K562 (cell line): ENCODE measurements around the gene TMEM170A. TPM values are rescaled to one million over a fixed set of nuclear protein-coding genes. Genes with fewer than 3 reads are reported as not detected.

Experiments
- ATAC-seq: fragments of 200-7000 bp; cut with Tn5 transposase; 3 replicates; pipeline ENCODE4 v1.9.1; 2020; ENCODE audit warnings: moderate library complexity
- BruUV-seq: library from RNA; stranded (reverse); fragments of 400-500 nt; replicated peaks from 2 replicates; lab custom pipeline; 2021; lab: Mats Ljungman, UMichigan
- CTCF ChIA-PET: fragments of 300-600 bp; formaldehyde crosslinking; extraction: SDS; loops from one replicate; lab custom pipeline; 2021; ENCODE audit warnings: low intra/inter-chr PET ratio; lab: Yijun Ruan, JAX
- POLR2A ChIA-PET: fragments of 300-600, 350-650 bp; sonication (Branson Sonifier 250); formaldehyde crosslinking; extraction: SDS; loops from one replicate; lab custom pipeline; 2021; ENCODE audit warnings: antibody characterized with exemption, inconsistent platforms; lab: Yijun Ruan, JAX
- DNase-seq, 4 experiments: peaks; one replicate each; pipeline versions ENCODE4 v3.0.0 to v3.0.0-alpha.2; 2011 to 2018; ENCODE audit warnings: low spot score in 3 of 4, mixed read lengths in 3 of 4; ENCODE audit errors: extremely low read depth in 1 of 4
- FAIRE-seq: peaks from 2 replicates; lab custom pipeline; 2011; peaks lifted over from hg19 to GRCh38; lab: Jason Lieb, UNC
- H2AFZ ChIP-seq: 2 replicates; pipeline ENCODE4 v1.6.0; 2011; ENCODE audit warnings: low read depth, low read length, control low read depth, inconsistent platforms
- H3K27ac ChIP-seq: fragments of 200-600 bp; 3 replicates; pipeline ENCODE4 v1.8.0; 2011; ENCODE audit warnings: low read depth, mild to moderate bottlenecking, control low read depth, inconsistent platforms, low read length, moderate library complexity, mixed read lengths; ENCODE audit errors: extremely low read depth
- H3K27me3 ChIP-seq, 2 experiments: fragments of 300-600 bp in 1 of 2; 2 replicates in 1 of 2; 3 replicates in 1 of 2; pipeline versions ENCODE4 v1.6.0 to v1.8.0; 2011; ENCODE audit warnings: inconsistent platforms in 2 of 2, low read length in 2 of 2, mild to moderate bottlenecking in 1 of 2, mixed read lengths in 1 of 2, moderate library complexity in 1 of 2; ENCODE audit not compliant: control insufficient read depth in 2 of 2, insufficient read depth in 2 of 2
- H3K36me3 ChIP-seq: fragments of 300-600 bp; 3 replicates; pipeline ENCODE4 v1.8.0; 2011; ENCODE audit warnings: mild to moderate bottlenecking, low read length, inconsistent platforms; ENCODE audit not compliant: control insufficient read depth, insufficient read depth
- H3K4me1 ChIP-seq, 2 experiments: fragments of 200-600 bp in 1 of 2; replicated peaks in 1 of 2; 2 replicates in 1 of 2; 3 replicates in 1 of 2; pipeline versions ENCODE4 v1.5.1 to v1.8.0; 2011; ENCODE audit warnings: inconsistent platforms in 2 of 2, low read length in 2 of 2, mild to moderate bottlenecking in 1 of 2, mixed read lengths in 1 of 2, moderate library complexity in 1 of 2; ENCODE audit not compliant: control insufficient read depth in 2 of 2, insufficient read depth in 2 of 2
- H3K4me2 ChIP-seq: 2 replicates; pipeline ENCODE4 v1.6.1; 2011; ENCODE audit warnings: low read length, control low read depth, inconsistent platforms, mixed read lengths; ENCODE audit not compliant: insufficient read depth
- H3K4me3 ChIP-seq: fragments of 200-600 bp; sonication (generic), shearing (Covaris generic); 2 replicates; pipeline ENCODE4 v1.5.1; 2016; ENCODE audit warnings: control low read depth, inconsistent platforms
- H3K79me2 ChIP-seq: fragments of 200-600 bp; 3 replicates; pipeline ENCODE4 v1.8.0; 2011; ENCODE audit warnings: low read length, inconsistent platforms; ENCODE audit not compliant: control insufficient read depth, insufficient read depth
- H3K9ac ChIP-seq, 2 experiments: 2 replicates each; pipeline versions ENCODE4 v1.6.0 to v1.6.1; 2011; ENCODE audit warnings: low read depth in 2 of 2, low read length in 2 of 2, control low read depth in 1 of 2, inconsistent platforms in 1 of 2, mild to moderate bottlenecking in 1 of 2, mixed read lengths in 1 of 2; ENCODE audit not compliant: insufficient read depth in 1 of 2
- H3K9me1 ChIP-seq: one replicate; pipeline ENCODE4 v1.6.0; 2011; ENCODE audit warnings: inconsistent platforms, mild to moderate bottlenecking, low read length, moderate library complexity; ENCODE audit not compliant: control insufficient read depth, insufficient read depth
- H3K9me3 ChIP-seq: replicated peaks from 2 replicates; pipeline ENCODE4 v1.5.1; 2011; ENCODE audit warnings: low read depth, low read length, inconsistent platforms; ENCODE audit not compliant: control insufficient read depth, insufficient read depth
- H4K20me1 ChIP-seq: replicated peaks from 2 replicates; pipeline ENCODE4 v1.6.1; 2011; ENCODE audit warnings: low read length, inconsistent platforms, mixed read lengths; ENCODE audit not compliant: control insufficient read depth, insufficient read depth
- BRD4 ChIP-seq: fragments of 200-600 bp; sonication (generic); IDR thresholded peaks from 2 replicates; pipeline ENCODE4 v1.6.1; 2017; ENCODE audit warnings: inconsistent platforms
- FOXK1 ChIP-seq: sonication (generic); formaldehyde crosslinking; IDR thresholded peaks from 2 replicates; pipeline ENCODE4 v1.8.0; 2022; ENCODE audit warnings: missing genetic modification reagents, mild to moderate bottlenecking, borderline replicate concordance
- MAZ ChIP-seq, 2 experiments: fragments of 450-650 bp in 1 of 2; sonication (generic) in 1 of 2; formaldehyde crosslinking; IDR thresholded peaks in 1 of 2; conservative IDR thresholded peaks in 1 of 2; 2 replicates each; pipeline versions ENCODE4 v1.4.0 to v1.5.0; 2020; ENCODE audit warnings: mild to moderate bottlenecking in 1 of 2, missing genetic modification reagents in 1 of 2
- MTF1 ChIP-seq: fragments of 250-450 bp; sonication (Bioruptor Pico); IDR thresholded peaks from 2 replicates; pipeline ENCODE4 v1.9.0; 2021; ENCODE audit warnings: moderate library complexity, mild to moderate bottlenecking, inconsistent platforms, borderline replicate concordance
- SNAPC5 ChIP-seq: fragments of 250-450 bp; sonication (Bioruptor Pico); IDR thresholded peaks from 2 replicates; pipeline ENCODE4 v1.8.0; 2021; ENCODE audit warnings: moderate library complexity, mild to moderate bottlenecking, inconsistent platforms
- ZBTB9 ChIP-seq: fragments of 450-650 bp; formaldehyde crosslinking; IDR thresholded peaks from 2 replicates; pipeline ENCODE4 v1.4.0; 2020; ENCODE audit warnings: mild to moderate bottlenecking, moderate library complexity
- WGBS: fragments of 100-300 bp; shearing (Covaris generic); methylation state at CpG from one replicate; pipeline ENCODE4 v1.1.6; 2016; ENCODE audit warnings: low coverage, mixed read lengths; ENCODE audit not compliant: insufficient coverage; ENCODE audit errors: missing lambda C conversion rate; 5-methylcytosine and 5-hydroxymethylcytosine counted together
- in situ Hi-C: fragments of 300-500 bp; cut with MboI; formaldehyde crosslinking; loops from 4 replicates; pipeline ENCODE4 v1.15.0; 2018; ENCODE audit warnings: inconsistent platforms, mixed read lengths
- intact Hi-C: fragments of 100-400 bp; cut with micrococcal nuclease; formaldehyde crosslinking; loops from 2 replicates; pipeline ENCODE4 v1.14.2; 2022
- polyA plus RNA-seq, 8 experiments: library from polyadenylated mRNA; depleted of rRNA in 4 of 8; stranded (reverse) in 5 of 8; unstranded in 3 of 8; fragments of >200 nt; fragmentation: Nextera tagmentation in 2 of 8; fragmentation: Illumina TruSeq in 1 of 8; extraction: Ambion mirVana in 2 of 8; extraction: Trizol in 1 of 8; gene quantifications; 2 replicates each; pipeline versions ENCODE4 v1.2.1 to v1.2.3, GENCODE V29; 2011 to 2014; ENCODE audit warnings: inconsistent platforms in 1 of 8, missing spikeins in 1 of 8
- total RNA-seq, 7 experiments: library from RNA; depleted of rRNA in 6 of 7; stranded (reverse); fragments of >200 nt in 6 of 7; fragmentation: Illumina TruSeq in 2 of 7; extraction: Trizol in 2 of 7; gene quantifications; 2 replicates each; pipeline versions ENCODE4 v1.2.1 to v1.2.3, GENCODE V29; 2011 to 2021; ENCODE audit warnings: low replicate concordance in 1 of 7
- TF ChIP-seq, protein P1 (sequence below): fragments of 450-650 bp; IDR thresholded peaks from 2 replicates; pipeline ENCODE4 v1.6.1; 2018; ENCODE audit not compliant: partially characterized antibody

TMEM170A gene
- total and polyA plus RNA-seq, 9 of the 15 experiments (the other 6 are each of a cell fraction or from before 2014, with no cell fraction given): 6.1 to 30.2 (median 15.0) TPM

DNA sequence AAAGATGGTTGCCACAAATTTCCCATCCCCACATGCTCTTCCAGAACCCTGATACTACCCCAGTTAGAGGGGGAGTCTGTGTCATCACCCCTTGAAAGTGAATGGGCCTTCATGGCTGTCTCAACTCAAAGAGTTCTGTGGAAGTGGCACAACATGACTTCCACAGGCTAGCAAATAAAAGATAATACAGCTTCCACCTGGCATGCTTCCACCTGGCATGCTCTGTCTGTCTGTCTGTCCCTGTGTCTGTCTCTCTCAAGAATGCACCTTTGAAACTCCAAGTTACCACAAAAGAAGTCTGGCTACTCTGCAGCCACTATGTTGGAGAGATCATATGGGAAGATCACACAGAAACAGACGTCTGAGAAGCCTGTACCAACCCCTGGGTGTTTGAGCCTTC, 66.2 kb downstream of the TMEM170A start:
- Histone ChIP-seq H2AFZ (no peak overlapping the region), H3K27ac (no peak overlapping the region), H3K36me3 (peaks cover 21% of the 10 kb centered on the region), H3K9me3 (no peaks in the 10 kb centered on the region), H3K4me2 (no peak overlapping the region), H4K20me1 (no peaks in the 10 kb centered on the region), H3K27me3 (no peaks in the 10 kb centered on the region), H3K9ac (no peak overlapping the region; a peak in 1 of 4 replicates), H3K4me3 (no peak overlapping the region), H3K9me1 (no peaks in the 10 kb centered on the region), H3K4me1 (no peaks in the 10 kb centered on the region; a peak in 1 of 5 replicates), H3K79me2 (no peaks in the 10 kb centered on the region)
- in situ Hi-C loops (no loop called here), intact Hi-C loops (no loop called here)
- WGBS: 71% methylated on average over 1 of the region's 1 CpG
- FAIRE-seq (no peak), DNase-seq (no peak), ATAC-seq (no peak)
- ChIA-PET POLR2A (no interaction called here), CTCF (no interaction called here)
- BruUV-seq: no TSS peak
- no peak for TF ChIP-seq SNAPC5 (CRISPR knock-in tag)
- no peak for TF ChIP-seq MTF1 (CRISPR knock-in tag)
- no peak for TF ChIP-seq FOXK1 (CRISPR knock-in tag)
- no peak for TF ChIP-seq ZBTB9
- TF ChIP-seq BRD4: no peak
- no peak for TF ChIP-seq MAZ (CRISPR knock-in tag; conservative IDR thresholded peaks at IDR 0.05 in 1 of 2, IDR thresholded peaks at IDR 0.05 in 1 of 2)
- TF ChIP-seq, protein P1, sequence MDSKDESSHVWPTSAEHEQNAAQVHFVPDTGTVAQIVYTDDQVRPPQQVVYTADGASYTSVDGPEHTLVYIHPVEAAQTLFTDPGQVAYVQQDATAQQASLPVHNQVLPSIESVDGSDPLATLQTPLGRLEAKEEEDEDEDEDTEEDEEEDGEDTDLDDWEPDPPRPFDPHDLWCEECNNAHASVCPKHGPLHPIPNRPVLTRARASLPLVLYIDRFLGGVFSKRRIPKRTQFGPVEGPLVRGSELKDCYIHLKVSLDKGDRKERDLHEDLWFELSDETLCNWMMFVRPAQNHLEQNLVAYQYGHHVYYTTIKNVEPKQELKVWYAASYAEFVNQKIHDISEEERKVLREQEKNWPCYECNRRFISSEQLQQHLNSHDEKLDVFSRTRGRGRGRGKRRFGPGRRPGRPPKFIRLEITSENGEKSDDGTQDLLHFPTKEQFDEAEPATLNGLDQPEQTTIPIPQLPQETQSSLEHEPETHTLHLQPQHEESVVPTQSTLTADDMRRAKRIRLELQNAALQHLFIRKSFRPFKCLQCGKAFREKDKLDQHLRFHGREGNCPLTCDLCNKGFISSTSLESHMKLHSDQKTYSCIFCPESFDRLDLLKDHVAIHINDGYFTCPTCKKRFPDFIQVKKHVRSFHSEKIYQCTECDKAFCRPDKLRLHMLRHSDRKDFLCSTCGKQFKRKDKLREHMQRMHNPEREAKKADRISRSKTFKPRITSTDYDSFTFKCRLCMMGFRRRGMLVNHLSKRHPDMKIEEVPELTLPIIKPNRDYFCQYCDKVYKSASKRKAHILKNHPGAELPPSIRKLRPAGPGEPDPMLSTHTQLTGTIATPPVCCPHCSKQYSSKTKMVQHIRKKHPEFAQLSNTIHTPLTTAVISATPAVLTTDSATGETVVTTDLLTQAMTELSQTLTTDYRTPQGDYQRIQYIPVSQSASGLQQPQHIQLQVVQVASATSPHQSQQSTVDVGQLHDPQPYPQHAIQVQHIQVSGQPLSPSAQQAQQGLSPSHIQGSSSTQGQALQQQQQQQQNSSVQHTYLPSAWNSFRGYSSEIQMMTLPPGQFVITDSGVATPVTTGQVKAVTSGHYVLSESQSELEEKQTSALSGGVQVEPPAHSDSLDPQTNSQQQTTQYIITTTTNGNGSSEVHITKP: no peak
